Measurements from ENCODE around the gene OMP. TPM values are rescaled to one million over a fixed set of nuclear protein-coding genes. Genes with fewer than 3 reads are reported as not detected.

The OMP gene
- total and polyA plus RNA-seq, 2 of the 4 experiments (the other 2 are of a cell fraction) = 0.27 TPM; not detected in 1

- ChIA-PET CTCF (no interaction called here), POLR2A (ENCODE audit: unreplicated experiment) (no interaction called here)
- Histone ChIP-seq H2BK5ac (ENCODE audit: low read depth, low read length, poor library complexity, severe bottlenecking) (no peak overlapping the region), H3K36me3 (ENCODE audit: control insufficient read depth, insufficient read depth, low read length) (peaks cover 32% of the 10 kb centered on the region; the same call in 1 of the 2 replicates), H2AK9ac (replicated peaks; ENCODE audit: low read depth, low read length, poor library complexity) (no peak overlapping the region), H3K56ac (ENCODE audit: extremely low read depth, insufficient read depth, low read length) (no peak overlapping the region), H3K79me1 (ENCODE audit: low read depth in 1 of 2, low read length in 2 of 2) (no peaks in the 10 kb centered on the region), H3K27ac (ENCODE audit: insufficient read depth, low read length) (no peak overlapping the region), H3K23ac (ENCODE audit: low read depth, low read length) (no peak overlapping the region), H4K8ac (ENCODE audit: low read depth in 2 of 2, low read length in 2 of 2) (no peak overlapping the region), H3K27me3 (ENCODE audit: control insufficient read depth, insufficient read depth, low read length) (no peaks in the 10 kb centered on the region), H3K4ac (ENCODE audit: low read depth, low read length) (no peak overlapping the region), H2AK5ac (ENCODE audit: low read depth, low read length) (no peak overlapping the region), H2AFZ (replicated peaks; ENCODE audit: low read length, poor library complexity) (no peak overlapping the region), H3K9me3 (ENCODE audit: control insufficient read depth, insufficient read depth, low read length) (no peaks in the 10 kb centered on the region), H3K9me1 (ENCODE audit: insufficient read depth, low read length) (no peaks in the 10 kb centered on the region; the same call in none of the 2 replicates), H2BK120ac (ENCODE audit: low read depth, low read length) (no peak overlapping the region), H3K18ac (ENCODE audit: low read depth, low read length) (no peak overlapping the region), H3K4me2 (ENCODE audit: low read depth, low read length) (no peak overlapping the region), H3K14ac (replicated peaks; ENCODE audit: low read depth, low read length) (no peak overlapping the region), H3K4me1 (ENCODE audit: control insufficient read depth, insufficient read depth, low read length) (no peaks in the 10 kb centered on the region), H3K9ac (ENCODE audit: low read depth, low read length) (no peak overlapping the region), H3K4me3 (ENCODE audit: insufficient read depth, low read depth, low read length) (no peak overlapping the region), H4K5ac (ENCODE audit: low read depth, low read length) (no peak overlapping the region), H4K20me1 (ENCODE audit: insufficient read depth, low read length) (no peaks in the 10 kb centered on the region), H2BK15ac (ENCODE audit: low read depth, low read length) (no peak overlapping the region), H4K91ac (ENCODE audit: insufficient read depth, low read depth, low read length) (no peak overlapping the region), H2BK20ac (ENCODE audit: low read depth, low read length) (no peak overlapping the region)
- WGBS, 2 experiments (ENCODE audit: extremely low coverage in 2 of 2, insufficient read length in 1 of 2) = 93% methylated on average over 16 of the region's 17 CpGs; no CpG with 5 or more reads in 1 of the 2 experiments
- intact Hi-C loops (cut with micrococcal nuclease) = no loop called here
- no peak for TF ChIP-seq BHLHE40 (IDR thresholded peaks at IDR 0.05; ENCODE audit: low read depth, low read length)
- TF ChIP-seq MAFK (IDR thresholded peaks at IDR 0.05; ENCODE audit: low read depth, low read length) = no peak
- TF ChIP-seq ELK1 (IDR thresholded peaks at IDR 0.05; ENCODE audit: borderline replicate concordance, low read depth, low read length) = no peak
- TF ChIP-seq MXI1 (IDR thresholded peaks at IDR 0.05; ENCODE audit: borderline replicate concordance, low read depth, low read length) = no peak
- TF ChIP-seq MAZ (IDR thresholded peaks at IDR 0.05; ENCODE audit: borderline replicate concordance, low read depth, low read length) = no peak
- TF ChIP-seq RFX5 (IDR thresholded peaks at IDR 0.05; ENCODE audit: low read depth, low read length) = no peak
- no peak for TF ChIP-seq RAD21 (IDR thresholded peaks at IDR 0.05; ENCODE audit: low read length)
- TF ChIP-seq NFE2L2 (IDR thresholded peaks at IDR 0.05; ENCODE audit: low read depth, low read length) = no peak
- no peak for TF ChIP-seq CEBPB (IDR thresholded peaks at IDR 0.05; ENCODE audit: low read depth, low read length)
- no peak for TF ChIP-seq POLR2A (IDR thresholded peaks at IDR 0.05; ENCODE audit: low read depth, low read length)
- no peak for TF ChIP-seq USF2 (IDR thresholded peaks at IDR 0.05; ENCODE audit: low read depth, low read length)
- no peak for TF ChIP-seq FOS (IDR thresholded peaks at IDR 0.05; ENCODE audit: low read depth, low read length)
- TF ChIP-seq SMC3 (IDR thresholded peaks at IDR 0.05; ENCODE audit: low read depth, low read length) = no peak
- TF ChIP-seq CTCF (conservative IDR thresholded peaks at IDR 0.05; ENCODE audit: low read depth, low read length) = no peak
- TF ChIP-seq CHD1 (IDR thresholded peaks at IDR 0.05; ENCODE audit: low read depth, low read length) = no peak
- TF ChIP-seq RCOR1 (IDR thresholded peaks at IDR 0.05; ENCODE audit: insufficient replicate concordance, low read length) = no peak
- dilution Hi-C loops (cut with HindIII; ENCODE audit: low sequenced_read_pairs, unreplicated experiment) = no loop called here
- BruUV-seq (replicated peaks) = no TSS peak
- ATAC-seq (ENCODE audit: low read depth) (no peak), DNase-seq (no peak)
- in situ Hi-C loops (cut with MboI; ENCODE audit: low sequenced_read_pairs) = no loop called here
These were observed 15.4 kb downstream of the OMP start for GRCh38 chr11:77118086-77118485.

Measured in IMR-90 (cell line).